G401 (cell line): ENCODE data around the gene KLHL26. TPM values are rescaled to one million over a fixed set of nuclear protein-coding genes. Genes with fewer than 3 reads are reported as not detected.
"Not testable (repeated sequence)": the region's sequence is repeated elsewhere in the genome, so short reads cannot be mapped to it uniquely, and the experiment has no call there.

Source experiments
- DNase-seq: peaks from one replicate; pipeline ENCODE4 v3.0.0-alpha.2; 2015; ENCODE audit warnings: low spot score
- in situ Hi-C: cut with HindIII; loops from 2 replicates; pipeline ENCODE4 v1.10.0; 2016; ENCODE audit warnings: low sequenced_read_pairs, mixed read lengths
- total RNA-seq: library from RNA; depleted of rRNA; stranded (reverse); fragments of >200 nt; shearing (Covaris generic); gene quantifications from 2 replicates; pipeline ENCODE4 v1.2.3, GENCODE V29; 2014; rRNA removed

The KLHL26 gene, protein sequence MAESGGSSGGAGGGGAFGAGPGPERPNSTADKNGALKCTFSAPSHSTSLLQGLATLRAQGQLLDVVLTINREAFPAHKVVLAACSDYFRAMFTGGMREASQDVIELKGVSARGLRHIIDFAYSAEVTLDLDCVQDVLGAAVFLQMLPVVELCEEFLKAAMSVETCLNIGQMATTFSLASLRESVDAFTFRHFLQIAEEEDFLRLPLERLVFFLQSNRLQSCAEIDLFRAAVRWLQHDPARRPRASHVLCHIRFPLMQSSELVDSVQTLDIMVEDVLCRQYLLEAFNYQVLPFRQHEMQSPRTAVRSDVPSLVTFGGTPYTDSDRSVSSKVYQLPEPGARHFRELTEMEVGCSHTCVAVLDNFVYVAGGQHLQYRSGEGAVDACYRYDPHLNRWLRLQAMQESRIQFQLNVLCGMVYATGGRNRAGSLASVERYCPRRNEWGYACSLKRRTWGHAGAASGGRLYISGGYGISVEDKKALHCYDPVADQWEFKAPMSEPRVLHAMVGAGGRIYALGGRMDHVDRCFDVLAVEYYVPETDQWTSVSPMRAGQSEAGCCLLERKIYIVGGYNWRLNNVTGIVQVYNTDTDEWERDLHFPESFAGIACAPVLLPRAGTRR
- total RNA-seq: 5.0 and 8.3 TPM in 2 replicates

DNA sequence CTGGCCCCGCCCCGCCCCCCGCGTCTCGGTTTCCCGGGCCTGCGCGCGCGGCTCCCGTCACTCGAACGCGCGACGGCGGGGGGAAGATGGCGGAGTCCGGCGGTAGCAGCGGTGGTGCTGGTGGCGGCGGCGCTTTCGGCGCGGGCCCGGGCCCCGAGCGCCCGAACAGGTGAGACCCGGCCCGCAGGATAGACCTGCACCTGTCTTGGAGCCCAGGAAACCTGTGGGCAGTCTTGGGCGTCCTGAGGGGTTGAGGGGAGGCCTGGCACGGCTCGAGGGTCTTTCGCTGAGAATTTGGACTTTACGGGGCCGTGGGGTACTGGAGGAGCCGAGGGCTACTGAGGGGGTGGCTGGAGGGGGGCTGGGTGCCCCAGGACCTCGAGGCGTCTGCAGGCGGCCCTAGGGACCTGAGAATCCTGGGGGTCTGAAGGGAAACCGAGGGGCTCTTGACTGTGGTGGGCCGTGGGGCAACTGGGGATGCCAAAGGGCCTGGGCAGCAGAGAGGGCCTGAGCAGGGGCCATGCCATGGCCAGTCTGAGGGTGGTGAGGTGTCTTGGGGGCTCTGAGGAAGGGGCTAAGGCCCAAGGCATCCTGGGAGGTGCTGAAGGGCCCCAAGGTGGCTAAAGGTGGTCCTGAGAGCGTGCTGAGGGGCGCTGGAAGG is at the start of gene KLHL26:
TSS of gene KLHL26 (plus strand) at position 60 of the 661 bp plus-strand sequence. CDS start at position 87, 27 bp downstream.
- in situ Hi-C loops: no loop called here

DNA sequence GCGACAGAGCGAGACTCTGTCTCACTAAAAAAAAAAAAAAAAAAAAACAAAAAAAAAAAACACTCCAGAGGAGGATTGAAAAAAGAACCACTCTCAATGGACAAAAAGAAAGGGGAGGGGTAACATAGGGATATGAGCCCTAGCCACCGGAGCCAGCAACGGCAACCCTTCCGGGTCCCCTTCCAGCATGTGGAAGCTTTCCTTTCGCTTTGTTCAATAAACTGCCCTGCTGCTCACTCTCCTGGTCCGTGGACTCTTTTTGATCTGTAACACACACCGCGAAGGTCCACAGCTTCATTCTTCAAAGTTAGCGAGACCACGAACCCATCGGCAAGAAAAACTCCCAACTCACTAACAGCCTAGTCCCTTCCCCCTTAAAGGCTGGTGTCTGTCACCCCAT is 49.3 kb upstream of the KLHL26 start:
- DNase-seq: no peak
- in situ Hi-C loops: no loop called here

More for the DNA sequence above, at the start of gene KLHL26:
- DNase-seq: no peak

DNA sequence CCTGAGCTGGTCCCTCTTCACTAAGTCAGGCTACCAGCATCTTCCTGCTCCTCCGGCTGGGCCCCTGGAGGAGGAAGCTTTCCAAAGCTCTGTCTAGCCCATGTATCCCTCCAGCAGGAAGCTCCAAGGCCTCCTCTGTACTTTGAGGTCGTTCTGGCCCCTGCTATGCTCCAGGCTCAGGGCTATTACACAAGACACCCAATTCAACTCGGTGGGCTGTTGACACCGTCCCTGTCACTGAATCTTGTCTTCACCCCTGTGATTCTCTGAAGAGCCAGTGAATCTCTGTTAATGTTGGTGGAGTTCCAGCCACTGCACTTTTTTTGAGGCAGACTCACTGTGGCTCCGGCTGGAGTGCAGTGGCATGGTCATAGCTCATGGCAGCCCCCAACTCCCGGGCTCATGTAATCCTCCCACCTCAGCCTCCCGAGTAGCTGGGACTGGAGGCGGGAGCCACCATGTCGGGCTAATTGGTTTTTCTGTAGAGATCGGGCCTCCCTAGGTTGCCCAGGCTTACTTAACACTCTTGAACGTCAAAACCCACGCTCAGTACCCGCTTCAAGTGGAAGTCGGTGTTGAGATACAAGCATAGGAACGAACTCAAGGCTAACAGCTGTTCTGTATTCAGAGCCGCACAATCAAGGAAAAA is 48.7 kb upstream of the KLHL26 start:
- no peak for DNase-seq
- in situ Hi-C loops: no loop called here

DNA sequence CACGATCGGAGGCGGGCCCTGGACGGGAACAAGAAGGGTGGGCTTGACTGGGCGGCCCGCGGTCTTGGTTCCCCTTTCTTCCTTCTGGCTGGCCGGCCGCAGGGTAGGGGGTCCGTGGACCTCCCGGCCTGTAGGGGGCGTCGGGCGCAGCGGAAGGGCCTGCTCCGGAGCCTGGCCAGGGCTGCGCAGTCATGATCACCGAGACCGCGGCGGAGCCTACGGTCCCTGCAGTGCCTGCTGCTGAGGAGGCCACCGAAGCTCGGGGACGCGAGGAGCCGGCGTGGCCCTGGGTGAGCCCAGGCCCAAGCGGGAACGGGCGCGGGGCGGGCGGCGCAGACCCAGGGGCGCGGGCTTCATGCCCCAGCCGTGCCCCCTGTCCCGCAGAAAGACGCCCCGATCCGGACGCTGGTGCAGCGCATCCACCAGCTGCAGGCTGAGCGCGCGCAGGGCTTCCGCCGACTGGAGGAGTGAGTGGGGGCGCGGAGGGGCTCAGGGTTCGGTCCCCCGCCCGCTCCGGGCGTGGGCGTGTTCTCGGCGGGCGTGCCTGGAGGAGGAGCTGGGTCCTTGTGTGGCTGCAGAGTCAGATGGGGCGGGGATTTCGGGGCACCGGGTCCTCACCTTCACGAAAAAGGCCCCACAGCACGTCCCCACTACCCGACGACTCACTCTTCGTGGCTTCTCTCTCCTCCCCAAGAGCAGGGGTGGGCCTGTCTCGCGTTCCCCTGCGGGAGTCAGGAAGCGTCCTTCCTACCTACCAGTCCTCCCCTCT is 48.0 kb upstream of the KLHL26 start, which contains the start of gene REX1BD:
TSS of gene REX1BD (plus strand) at position 188 of the 769 bp plus-strand sequence. CDS start at position 192, 4 bp downstream.
- in situ Hi-C loops: no loop called here
- peak; percentile 82 for DNase-seq

DNA sequence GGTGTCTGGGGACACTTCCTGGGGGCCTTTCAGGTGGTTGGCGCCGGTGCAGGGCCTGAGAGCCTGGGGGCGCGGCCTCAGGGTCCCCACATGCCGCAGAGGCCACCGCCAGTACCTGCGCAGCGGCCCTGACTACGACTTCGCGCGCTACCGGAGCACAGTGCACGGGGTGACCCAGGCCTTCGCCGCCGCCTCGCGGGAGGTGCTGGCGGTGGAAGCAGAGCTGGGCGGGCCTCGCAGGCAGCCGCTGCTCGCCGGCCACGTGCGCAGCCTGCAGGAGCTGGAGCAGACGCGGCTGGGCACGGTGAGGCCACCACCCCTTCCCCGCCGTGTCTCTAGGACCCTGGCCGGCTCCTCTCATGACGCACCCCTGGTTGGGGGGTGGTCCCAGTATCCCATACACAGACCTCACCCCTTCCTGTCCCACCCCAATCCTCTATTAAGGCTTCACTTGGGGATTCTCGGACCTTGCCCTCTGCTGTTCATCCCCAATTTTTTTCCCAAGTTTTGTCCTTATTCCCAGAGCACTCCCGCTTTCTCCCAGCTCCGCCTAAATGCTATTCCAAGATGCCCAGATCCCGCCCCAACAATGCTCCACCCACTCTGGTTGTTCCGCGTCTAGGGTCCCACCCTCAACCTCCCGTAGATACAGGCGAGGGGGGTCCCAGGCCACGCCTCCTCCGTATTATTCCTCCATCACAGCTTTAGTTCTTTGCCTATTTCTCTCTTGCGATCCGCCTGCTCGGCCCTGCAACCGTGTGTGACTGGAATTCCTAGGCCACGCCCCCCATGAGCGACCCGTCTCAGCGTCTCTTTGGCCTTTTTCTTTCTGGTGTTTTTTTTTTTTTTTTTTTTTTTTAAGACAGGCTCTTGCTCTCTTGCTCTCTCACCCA is 47.2 kb upstream of the KLHL26 start:
- DNase-seq: peak; percentile 70
- in situ Hi-C loops: no loop called here

DNA sequence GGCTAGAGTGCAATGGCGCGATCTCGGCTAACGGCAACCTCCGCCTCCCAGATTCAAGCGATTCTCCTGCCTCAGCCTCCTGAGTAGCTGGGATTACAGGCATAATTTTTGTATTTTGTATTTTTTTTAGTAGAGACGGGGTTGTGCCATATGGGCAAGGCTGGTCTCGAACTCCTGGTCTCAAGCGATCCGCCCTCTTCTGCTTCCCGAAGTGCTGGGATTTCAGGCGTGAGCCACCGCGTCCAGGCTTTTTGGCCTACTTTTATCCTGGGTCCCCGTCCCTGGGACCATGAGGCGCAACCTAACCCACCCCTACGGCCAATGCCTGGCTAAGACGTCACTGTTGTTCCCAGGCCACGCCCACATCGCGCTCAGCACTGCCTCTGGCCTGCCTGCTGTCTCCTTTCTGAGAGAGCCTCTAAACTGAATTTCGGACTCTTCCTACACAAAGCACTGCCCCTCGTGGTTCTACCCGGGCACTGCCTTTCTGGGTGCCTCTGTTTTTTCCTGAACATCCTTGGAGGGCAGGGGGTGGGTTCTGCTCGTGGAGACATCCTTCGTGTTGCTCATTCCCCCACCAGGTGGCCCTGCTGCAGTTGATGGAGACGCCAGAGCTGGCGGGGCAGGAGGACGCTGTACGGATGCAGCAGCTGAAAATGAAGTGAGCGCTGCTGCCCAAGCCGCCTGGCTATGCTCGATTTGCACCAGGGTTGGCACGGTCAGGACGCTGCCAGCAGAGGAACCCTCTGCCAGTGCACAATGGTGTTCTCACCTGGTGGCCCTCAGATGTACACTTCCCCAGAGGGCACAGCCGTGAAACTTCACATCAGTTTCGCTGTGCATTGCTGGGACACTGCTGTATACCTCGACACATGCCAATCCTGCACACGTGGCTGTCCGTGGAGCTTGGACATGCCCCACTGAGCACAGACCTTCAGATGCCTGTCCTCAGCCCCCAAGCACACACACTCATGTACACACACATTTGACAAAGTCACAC is 46.3 kb upstream of the KLHL26 start:
- in situ Hi-C loops: no loop called here
- peak; percentile 98 for DNase-seq

DNA sequence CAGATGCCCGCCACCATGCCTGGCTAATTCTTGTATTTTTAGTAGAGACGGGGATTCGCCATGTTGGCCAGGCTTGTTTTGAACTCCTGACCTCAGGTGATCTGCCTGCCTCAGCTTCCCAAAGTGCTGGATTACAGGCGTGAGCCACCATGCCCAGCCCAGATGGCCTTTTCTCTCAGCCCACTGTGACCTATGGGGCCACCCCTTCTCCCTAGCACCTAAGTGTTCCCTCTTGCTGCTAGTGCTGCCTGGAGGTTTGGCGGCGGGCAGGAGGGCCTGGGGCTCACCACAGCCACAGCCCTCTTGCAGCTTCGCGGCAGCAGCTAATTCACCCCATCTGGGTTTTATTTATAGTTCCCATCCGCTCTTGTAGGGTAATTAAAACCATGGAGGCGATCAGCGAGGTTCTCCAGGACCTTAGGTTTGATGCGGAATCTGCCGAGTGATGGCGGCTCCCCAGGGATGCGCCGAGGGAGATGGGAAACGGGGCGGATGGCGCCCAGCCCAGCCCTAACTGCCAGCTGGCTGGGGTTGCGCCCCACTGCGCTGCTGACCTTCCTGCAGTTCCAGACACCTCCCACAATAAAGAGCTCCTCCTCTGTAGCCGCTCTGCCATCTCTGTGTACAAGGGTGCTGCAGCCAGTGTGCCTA is 45.0 kb upstream of the KLHL26 start:
- no peak for DNase-seq
- in situ Hi-C loops: no loop called here

DNA sequence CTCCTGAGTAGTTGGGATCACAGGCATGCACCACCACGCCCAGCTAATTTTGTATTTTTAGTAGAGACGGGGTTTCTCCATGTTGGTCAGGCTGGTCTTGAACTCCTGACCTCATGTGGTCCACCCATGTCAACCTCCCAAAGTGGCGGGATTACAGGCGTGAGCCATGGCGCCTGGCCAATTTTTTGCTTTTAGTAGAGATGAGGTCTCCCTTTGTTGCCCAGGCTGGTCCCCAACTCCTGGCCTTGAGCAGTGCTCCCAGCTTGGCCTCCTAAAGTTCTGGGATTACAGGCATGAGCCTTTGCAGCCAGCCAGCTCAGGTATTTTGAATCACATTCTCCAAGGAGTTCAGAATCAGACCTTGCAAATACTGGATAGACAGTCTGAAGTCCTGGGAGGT is 44.1 kb upstream of the KLHL26 start:
- in situ Hi-C loops: not testable (repeated sequence)

DNA sequence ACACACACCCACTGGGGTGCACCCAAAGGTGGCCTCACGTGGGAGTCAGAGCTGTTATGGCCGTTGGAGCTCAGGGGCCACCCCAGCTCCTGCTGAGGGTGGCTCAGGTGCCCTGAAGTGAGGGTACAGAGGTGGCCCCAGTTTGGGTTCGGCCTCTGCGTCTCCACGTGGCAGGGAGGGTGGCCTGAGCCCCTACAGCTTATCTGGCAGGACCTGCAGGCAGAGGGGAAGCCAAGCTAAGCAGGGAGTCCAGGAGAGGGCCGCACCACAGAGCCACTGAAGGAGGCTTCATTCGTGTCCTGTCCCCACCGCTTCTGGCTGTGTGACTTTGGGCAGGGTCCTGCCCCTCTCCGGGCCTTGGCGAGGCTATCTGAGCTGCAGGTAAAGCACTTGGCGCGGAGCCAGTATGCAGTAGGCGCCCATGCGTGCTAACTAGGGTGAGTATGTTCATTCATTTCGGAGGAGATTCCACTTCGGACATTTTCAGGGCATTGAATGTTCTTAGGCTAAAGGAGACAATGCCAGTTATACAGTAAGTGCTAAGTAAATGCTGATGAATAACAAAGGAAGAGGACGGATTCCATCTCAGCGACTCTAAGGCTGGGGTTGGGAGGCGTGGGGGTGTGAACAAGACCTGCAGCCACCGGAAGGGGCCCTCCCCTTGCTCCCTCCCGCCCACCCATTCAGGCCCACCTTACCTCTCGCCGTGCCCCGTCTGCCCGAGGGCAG is 43.3 kb upstream of the KLHL26 start:
- in situ Hi-C loops: no loop called here
- DNase-seq: peak; percentile 41

More for the DNA sequence above, 44.1 kb upstream of the KLHL26 start:
- DNase-seq: not testable (repeated sequence)

DNA sequence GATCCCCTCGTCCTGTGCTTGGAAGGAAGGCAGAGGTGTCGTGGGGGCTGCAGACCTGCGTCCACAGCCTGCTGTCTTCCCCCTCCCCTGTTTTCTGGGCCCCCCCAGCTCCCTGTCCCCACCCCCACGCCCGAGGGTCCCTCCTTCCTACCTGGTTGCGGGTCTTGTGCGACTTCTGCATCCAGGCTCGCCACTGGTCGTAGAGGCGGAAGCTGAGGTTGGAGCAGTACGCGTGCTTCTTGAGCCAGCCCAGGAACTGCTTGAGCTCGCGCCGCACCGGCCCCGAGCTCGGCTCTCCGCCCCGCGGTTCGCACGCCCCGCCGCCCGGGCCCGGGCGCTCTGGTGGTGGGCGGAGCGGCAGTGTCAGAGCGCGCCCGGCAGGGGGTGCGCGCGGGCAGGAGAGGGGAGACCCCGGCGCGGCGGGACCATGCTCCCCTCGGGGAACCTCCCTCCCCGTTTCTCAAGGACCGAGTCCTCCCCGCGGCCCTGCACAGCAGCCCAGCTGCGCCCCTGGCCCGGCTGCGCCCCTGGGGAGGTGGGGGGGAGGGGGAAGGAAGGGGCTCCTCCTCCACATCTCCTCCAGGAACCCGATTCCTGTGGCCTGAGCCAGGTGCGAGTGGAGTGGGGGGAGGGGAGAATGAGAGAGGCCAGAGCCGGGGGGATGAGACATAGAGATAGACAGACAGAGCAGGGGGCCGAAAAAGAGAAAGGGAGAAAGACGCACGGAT is 42.6 kb upstream of the KLHL26 start:
- in situ Hi-C loops: no loop called here

DNA sequence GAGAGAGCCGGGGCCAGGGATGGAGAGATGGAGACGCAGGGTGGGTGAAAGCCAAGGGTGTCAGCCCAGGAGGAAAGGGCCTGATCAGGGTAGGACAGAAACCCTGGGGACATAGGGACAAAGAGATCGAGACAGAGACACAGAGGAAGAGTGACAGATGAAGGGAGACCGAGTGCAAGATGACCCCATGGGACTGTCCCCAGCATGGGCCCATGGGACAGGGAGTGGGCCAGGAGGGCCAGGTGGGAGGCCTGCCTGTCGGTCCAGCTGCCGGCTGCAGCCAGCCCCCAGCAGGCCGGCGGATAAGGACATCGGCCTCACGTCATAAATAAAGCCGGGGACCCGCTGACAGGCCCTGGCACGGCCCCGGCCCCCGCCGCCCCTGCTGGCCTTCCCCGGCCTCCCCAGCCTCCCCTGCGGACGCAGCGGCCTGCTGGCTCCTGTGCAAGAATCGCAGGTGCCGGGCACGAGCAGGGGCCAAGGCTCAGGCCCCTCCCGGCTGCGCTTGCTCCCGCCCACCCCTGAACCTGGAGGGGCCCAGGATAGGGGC is 41.9 kb upstream of the KLHL26 start:
- no peak for DNase-seq
- in situ Hi-C loops: no loop called here

More for the DNA sequence above, 42.6 kb upstream of the KLHL26 start:
- peak; percentile 62 for DNase-seq

DNA sequence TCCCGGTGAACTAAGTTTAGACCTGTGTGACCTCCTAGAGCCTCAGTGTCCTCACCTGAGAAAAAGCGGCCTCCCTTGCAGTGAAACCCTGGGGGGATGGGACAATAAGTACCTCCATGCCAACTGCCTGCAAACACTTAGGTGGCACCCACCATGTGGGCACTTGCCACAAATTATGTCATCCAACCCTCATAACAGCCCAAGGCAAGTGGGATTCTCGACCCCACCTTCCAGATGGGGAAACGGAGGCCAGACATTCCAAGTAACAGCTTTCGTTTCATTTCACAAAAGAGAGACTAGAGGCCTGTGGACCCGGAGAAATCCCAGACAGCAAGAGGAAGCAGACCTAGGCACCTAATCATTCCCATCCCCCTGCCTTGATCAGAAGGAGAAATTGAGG is 41.4 kb upstream of the KLHL26 start:
- in situ Hi-C loops: no loop called here
- no peak for DNase-seq

DNA sequence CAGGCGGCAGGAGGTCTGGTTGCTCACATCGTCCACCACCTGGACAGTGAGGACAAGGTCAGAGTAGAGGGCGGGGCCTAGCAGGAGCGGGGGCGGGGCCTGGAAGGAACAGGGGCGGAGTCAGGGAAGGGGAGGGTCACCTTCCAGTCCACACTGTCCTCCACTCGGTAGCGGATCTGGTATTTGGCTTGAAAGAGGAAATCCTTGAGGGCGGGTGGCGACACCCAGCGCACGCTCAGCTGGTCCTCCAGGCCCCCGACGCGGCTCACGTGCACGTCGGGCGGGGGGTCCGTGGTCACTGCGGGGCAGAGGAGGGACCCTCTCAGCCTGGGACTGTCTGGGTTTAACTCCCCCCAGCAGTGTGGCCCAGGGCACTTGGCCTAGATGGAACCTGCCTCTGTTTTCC is 40.1 kb upstream of the KLHL26 start:
- in situ Hi-C loops: no loop called here
- DNase-seq: peak; percentile 44

DNA sequence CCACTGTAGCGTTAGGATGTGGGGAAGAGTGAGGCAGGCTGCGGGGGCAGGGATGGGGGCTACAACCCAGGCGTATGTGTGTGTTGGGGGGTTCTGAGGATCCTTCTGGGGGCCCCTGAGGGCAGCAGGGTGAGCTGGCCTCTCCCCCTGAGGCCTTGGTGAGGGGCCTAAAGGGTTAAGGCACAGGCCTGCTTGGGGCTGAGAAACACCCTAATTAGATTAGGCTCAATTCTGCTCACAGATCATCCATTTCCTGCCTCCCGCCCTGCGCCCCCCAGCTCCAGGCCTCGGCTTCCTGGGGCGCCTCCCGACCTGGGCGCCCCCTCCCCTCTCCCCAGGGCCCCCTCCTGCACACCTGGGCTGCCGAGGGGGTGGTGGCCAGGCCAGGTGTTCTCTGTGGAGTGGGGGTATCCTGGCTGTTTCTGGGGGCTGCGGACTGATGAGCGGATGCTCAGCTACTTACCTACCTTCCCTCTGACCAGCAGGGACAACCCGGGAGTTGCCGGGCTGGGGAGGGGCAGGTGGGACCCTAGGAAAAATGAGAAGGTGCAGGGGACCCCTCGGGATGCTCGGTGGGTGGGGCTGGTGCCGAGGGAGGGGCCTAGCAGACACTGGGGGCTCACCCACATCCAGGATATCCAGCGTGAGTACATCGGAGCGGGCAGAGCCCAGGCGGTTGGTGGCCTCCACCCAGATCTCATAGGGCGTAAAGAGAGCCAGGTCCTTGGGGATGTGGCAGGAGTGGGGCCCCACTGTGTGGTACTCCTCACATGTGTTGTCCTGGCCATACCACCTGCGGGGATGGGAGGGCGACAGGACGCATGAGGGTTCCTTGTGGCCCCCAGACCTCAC is 38.8 kb upstream of the KLHL26 start:
- in situ Hi-C loops: no loop called here

More for the DNA sequence above, 38.8 kb upstream of the KLHL26 start:
- DNase-seq: no peak
